Stimulated activated CD8-positive, alpha-beta memory T cell treated with anti-CD3 and anti-CD28 coated beads, Interleukin-7, amount 100 ng/mL, for 1 hour (primary cell): Measurements from ENCODE around the gene GTF3C1.
"Not testable (repeated sequence)": the region's sequence is repeated elsewhere in the genome, so short reads cannot be mapped to it uniquely, and the experiment has no call there.

Experiments used
- DNase-seq, 2 donors: peaks; one replicate each; pipeline ENCODE4 v3.0.0-alpha.2; 2020; ENCODE audit warnings: low read depth in 2 of 2

Gene GTF3C1, protein sequence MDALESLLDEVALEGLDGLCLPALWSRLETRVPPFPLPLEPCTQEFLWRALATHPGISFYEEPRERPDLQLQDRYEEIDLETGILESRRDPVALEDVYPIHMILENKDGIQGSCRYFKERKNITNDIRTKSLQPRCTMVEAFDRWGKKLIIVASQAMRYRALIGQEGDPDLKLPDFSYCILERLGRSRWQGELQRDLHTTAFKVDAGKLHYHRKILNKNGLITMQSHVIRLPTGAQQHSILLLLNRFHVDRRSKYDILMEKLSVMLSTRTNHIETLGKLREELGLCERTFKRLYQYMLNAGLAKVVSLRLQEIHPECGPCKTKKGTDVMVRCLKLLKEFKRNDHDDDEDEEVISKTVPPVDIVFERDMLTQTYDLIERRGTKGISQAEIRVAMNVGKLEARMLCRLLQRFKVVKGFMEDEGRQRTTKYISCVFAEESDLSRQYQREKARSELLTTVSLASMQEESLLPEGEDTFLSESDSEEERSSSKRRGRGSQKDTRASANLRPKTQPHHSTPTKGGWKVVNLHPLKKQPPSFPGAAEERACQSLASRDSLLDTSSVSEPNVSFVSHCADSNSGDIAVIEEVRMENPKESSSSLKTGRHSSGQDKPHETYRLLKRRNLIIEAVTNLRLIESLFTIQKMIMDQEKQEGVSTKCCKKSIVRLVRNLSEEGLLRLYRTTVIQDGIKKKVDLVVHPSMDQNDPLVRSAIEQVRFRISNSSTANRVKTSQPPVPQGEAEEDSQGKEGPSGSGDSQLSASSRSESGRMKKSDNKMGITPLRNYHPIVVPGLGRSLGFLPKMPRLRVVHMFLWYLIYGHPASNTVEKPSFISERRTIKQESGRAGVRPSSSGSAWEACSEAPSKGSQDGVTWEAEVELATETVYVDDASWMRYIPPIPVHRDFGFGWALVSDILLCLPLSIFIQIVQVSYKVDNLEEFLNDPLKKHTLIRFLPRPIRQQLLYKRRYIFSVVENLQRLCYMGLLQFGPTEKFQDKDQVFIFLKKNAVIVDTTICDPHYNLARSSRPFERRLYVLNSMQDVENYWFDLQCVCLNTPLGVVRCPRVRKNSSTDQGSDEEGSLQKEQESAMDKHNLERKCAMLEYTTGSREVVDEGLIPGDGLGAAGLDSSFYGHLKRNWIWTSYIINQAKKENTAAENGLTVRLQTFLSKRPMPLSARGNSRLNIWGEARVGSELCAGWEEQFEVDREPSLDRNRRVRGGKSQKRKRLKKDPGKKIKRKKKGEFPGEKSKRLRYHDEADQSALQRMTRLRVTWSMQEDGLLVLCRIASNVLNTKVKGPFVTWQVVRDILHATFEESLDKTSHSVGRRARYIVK (N-terminal part only)

DNA sequence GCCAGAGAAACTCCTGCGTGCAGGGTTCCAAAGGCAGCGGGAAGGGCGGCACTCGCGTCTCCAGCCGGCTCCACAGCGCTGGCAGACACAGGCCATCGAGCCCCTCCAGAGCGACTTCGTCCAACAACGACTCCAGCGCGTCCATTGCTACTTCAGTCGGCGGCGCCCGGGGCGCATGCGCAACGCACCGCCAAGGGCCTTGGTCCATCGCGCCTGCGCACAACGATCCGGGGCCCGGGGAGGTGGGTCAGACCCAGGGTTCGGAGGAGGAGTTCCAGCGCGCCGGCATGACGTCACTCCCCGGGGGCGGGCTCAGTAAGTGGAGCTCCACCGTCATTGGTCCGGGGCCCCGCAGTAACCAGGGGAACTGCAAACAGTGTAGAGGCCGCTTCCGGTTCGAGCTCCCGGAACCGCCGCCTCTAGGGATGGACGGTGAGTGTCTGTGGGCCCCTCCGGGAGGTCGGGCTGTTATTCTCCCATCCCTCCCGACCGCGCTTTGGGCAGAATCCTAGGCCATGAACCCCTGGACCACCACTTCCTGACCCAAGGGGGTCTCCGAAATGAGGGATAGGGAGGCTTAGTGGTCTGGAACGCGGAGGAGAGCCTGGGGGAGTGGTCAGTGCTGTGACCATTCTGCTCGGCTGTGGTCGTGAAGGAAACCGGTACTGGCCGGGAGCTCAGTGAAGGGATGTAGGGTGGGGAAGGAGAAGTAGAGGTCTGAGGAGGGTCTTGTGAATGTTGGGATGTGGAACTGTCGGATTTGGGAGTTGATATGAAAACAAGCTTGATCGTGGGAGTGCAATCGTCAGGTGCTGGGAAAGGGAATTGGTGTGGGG, at the start of gene GTF3C1, which contains the start of gene KATNIP:
GTF3C1 (minus strand) TSS at position 168 of the 836 bp plus-strand sequence; CDS start at position 145, 23 bp downstream.
KATNIP (plus strand) TSS at position 399 of the 836 bp plus-strand sequence; CDS start at position 426, 27 bp downstream.
- peak; percentile 100 for DNase-seq

DNA sequence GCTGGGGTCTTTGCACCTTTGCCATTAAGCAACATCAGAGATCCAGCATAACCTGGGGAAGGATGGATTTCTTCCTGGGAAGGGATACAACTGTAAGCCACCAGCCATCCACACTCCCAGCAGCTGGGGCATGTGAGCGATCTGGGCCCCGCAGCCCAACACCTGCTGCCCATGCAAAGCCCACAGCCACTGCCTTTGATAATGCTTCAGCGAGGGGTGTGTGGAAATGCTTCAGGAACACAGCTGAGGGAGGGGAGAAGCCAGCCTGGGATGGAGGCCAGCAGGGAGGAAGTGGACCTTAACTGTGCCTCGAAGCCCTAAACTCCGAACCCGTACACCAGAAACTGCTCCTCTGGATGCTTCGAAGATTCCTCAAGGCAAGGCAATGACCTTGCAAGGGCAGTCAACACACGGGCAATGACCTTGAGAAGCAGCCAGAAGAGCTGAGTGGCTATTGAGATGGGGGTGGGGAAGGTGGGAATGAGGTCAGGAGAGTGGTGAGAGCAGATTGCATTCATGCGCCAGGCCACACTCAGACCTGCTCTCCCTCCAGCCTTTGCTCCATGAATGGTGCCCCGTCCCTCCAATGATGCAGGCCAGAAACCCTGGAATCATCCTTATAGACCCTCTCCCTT, 49.3 kb upstream of the GTF3C1 start:
- DNase-seq = no peak

DNA sequence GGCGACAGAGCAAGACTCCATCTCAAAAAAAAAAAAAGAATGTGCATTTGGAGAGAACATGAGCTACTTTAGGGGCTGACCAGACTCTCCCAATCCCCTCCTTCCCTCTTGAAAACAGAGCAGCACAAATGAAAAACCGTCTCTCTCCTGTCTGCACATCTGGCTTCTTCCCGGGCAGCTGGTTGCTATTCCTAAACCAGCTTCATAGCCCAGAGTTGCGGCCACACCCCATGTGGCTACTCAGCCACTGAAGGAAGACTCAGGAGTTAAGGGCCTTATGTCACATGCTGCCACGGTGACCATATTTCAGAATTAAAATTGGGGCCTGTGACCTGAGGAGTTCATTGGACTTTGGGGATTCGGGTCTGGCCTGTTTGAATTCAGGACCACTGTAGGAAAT, 48.5 kb upstream of the GTF3C1 start:
- DNase-seq = no peak

DNA sequence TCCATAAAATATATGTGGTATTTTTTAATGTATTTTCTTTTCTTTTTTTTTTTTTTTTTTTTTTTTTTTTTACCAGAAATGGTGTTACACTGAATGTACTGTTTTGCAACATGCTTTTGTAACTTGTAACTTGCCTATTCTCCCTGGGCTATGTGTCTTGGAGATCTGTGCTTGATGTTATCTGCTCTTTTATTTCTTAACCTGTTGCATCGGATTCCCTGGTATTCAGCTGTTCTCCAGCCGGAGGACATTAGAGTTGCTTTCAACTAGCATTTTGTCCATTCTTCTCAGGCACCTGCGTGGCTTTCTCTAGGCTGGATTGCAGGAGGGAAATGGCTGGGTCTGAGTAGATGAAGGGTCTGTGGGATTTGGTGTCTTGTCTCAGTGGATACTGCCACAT, 47.6 kb upstream of the GTF3C1 start:
- no peak for DNase-seq

DNA sequence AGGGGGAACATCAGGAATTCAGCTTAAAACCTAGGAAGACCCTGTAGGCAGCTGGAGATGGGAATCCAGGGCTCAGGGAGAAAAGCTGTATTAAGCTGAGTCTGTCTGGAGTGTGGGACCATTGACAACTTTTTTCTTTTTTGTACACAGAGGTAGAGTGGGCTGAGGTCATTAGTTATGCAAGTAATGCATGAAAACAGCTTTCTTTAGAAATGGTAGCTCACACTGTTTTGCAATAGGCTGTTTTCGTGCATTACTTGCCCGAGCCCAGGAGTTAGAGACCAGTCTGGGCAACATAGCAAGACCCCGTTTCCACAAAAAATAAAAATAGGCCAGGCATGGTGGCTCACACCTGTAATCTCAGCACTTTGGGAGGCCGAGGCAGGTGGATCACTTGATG, 46.7 kb upstream of the GTF3C1 start:
- no peak for DNase-seq

DNA sequence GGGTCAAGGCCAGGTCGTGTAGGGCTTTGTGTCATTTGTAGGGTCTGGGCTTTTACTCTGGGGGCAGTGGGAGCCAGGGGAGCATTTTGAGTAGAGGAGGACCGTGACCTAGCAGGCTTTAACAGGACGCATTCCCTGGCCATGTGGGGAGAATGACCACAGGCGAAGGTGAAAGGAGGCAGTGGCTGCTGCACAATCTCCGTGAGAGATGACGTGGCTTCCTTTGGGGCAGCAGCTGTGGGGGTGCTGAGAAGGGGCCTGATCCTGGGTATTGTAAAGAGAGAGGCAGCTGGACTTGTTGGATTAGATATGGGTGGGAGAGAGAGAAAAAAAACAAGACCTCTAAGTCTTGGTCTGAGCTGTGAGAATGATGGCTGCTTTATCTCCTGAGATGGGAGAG, 46.3 kb upstream of the GTF3C1 start:
- DNase-seq = no peak

DNA sequence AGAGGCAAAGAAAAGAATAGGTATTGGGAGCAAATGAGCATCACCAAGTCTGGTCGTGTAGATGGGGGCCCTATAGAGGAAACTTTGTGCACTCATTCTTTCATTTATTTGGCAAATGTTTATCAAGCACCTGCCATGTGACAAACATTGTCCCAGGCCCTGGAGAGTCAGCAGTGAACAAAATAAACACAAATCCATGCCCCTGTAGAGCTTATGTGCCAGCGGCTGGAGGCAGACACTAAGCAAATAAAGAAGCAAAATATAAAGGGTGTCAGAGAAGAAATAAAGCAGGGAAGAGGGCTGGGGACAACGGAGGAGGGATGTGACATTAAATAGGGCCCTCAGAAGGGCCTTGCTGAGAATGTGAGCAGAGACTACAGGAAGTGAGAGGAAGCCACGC, 45.8 kb upstream of the GTF3C1 start:
- no peak for DNase-seq

DNA sequence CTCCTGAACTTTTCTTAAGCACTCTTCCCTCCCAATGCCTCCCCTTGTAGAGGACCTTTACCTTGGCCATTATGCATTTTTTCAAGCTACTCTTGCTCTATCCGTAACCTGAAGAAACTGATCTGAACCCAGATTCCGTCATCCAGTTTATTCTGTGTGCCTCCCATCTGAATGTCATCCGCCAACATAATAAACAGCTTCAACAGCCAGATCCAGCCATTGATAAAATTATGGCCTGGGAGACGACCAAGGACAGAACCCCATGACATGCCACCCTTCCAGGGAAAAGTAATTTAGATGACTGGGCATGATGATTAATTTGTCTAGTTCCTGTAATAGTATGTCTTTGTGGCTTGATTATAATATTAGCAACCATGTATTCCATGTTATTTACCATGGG, 42.1 kb upstream of the GTF3C1 start:
- no peak for DNase-seq

DNA sequence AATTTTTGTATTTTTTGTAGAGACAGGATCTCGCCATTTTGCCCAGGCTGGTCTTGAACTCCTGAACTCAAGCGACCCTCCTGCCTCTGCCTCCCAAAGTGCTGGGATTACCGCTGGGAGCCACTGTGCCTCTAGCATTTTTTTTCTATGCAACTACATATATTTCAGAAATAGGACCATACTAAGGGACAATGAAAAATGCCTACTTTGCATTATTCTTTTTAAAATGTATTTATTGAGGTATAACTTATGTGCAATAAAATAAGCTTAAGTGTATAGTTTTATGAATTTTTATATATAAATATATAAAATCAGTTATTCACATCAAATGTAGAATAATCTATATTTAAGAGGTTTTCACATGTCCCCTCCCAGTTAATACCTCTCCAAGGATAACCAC, 38.3 kb upstream of the GTF3C1 start:
- DNase-seq = no peak

DNA sequence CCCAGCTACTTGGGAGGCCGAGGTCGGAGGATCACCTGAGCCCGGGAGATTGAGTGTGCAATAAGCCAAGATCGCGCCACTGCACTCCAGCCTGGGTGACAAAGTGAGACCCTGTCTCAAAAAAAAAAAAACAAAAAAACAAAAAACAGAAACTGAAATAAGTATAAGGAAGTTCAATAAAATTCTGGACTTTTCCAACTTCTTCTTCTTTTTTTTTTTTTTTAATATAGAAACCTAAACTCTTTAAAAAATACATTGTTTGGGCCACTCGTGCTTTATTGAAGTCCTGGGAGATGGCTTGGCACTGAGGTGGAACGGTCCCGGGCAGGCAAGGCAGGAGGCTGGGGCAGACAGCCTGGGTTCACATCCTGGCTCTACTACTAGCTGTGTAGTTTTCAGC, 37.0 kb upstream of the GTF3C1 start:
- no peak for DNase-seq

DNA sequence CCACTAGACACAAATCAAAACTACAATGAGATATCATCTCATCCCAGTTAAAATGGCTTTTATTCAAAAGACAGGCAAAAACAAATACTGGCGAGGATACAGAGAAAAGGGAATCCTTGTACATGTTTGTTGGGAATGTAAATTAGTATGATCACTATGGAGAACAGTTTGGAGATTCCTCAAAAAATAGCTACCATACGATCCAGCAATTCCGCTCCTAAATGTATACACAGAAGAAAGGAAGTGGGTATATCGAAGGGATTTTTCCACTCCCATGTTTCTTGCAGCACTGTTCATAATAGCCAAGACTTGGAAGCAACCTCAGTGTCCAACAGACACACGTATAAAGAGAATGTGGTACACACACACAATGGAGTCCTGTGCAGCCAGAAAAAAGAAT, 35.5 kb upstream of the GTF3C1 start:
- DNase-seq = no peak

DNA sequence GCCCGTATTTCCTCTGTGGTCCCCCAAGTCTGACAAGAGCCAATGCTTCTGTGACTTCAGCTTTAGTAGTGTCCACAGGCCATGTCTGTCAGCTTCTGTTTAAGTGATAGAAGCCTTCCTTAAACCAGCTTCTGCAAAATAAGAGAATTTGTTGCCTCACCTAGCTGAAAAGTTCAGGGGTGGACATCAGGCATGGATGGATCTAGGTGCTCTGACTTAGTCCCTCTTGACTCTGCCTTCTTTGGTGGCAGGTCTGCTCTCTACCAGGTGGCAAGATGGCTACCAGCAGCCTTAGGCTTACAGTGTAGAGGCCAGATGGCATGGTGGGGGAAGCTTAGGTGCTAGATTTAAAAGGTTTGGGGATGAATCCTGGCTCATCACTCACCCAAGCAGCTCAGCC, 33.9 kb upstream of the GTF3C1 start:
- DNase-seq = no peak

DNA sequence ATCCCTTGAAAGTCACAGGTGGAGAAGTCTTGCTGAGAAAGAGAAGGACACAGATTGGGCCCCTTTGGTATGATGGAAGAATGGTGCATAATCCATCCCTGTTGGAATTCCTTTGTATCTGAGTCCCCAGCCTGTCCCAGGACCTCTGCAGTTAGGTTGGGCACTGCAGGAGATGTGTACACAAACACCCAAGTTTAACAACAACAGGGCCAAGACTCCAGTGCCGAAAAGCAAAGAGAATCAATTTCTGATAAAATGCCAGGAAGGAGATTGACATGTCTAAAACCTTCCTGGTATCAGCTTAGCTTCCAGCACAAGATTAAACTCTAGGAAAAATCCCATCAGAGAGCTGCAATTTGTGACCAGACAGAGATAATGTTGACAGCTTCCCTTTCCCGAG, 33.2 kb upstream of the GTF3C1 start:
- no peak for DNase-seq

DNA sequence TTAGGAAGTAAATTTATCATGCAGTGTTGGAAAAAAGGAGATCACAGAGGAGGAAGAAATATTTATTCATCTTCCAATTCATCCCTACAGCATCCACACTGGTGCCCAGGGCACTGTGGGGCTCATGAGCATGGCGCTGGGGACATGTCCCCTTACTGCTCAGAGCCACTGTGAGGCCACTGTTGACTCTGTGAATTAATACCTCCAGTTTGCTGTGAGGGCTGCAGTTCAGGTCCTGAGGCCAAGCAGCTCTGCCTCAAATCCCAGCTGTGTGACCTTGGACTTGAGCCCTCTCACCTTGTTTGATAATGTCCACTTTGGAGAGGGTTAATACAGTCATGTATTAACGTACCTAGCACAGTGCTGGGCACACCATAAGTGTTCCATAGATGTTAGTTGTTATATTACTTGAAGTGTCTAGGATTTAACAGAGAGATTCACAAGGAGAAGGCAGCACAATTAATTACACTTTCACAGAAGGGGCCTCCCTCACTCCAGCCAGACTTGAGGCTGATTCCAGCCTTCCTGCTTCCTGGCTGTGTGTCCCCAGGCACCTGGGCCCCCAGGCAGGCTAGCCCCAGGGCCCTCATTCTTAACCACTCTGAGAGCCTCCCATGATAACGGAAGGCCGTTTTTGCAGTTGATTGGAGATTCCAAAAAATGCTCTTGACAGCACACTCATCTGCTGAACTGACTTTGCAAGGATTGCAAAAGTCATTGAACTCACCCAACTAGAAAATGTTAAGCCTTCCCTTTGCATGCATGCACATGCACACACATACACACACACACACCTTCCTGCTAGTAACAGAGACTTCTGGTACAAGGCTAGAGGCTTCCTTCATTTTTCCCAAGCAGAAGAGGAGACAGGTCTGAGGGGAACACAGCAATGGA, 29.6 kb upstream of the GTF3C1 start:
- DNase-seq = no peak

DNA sequence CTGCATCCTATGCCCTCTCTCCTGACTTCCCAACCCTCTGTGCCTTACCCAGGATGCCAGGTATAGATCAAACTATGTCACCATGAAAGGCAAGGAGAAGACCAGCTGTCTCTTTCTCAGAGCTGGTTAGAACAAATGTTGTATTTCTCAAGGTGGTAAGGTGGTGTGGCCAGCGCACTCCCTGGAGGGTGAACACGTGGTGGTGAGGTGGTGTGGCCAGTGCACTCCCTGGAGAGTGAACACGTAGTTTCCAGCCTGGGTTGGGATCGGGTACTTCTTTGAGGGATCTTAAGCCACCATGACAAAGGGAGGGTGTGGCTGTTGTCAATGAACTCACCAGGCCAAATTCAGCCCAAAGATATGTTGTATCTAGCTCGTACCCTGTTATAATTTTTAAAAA, 27.0 kb upstream of the GTF3C1 start:
- DNase-seq = no peak

DNA sequence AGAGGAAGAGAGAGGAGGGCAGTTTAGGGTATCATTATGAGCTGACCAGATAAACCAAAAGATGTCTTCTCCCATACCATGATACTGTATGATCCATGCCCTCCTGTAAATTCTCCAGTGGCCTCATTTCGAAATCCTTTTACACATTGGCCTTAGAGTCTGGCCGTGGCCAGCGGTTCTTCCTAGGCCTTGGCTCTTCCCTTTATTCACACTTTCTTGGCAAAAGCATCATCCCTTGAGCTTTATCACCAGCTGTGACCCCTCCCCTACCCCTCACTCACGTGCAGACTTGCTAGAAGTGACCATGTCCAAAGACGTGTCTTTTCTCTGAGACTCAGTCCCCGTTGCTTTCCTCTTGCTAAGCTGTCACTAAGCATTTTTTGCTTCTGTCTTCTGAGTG, 23.0 kb upstream of the GTF3C1 start:
- no peak for DNase-seq

DNA sequence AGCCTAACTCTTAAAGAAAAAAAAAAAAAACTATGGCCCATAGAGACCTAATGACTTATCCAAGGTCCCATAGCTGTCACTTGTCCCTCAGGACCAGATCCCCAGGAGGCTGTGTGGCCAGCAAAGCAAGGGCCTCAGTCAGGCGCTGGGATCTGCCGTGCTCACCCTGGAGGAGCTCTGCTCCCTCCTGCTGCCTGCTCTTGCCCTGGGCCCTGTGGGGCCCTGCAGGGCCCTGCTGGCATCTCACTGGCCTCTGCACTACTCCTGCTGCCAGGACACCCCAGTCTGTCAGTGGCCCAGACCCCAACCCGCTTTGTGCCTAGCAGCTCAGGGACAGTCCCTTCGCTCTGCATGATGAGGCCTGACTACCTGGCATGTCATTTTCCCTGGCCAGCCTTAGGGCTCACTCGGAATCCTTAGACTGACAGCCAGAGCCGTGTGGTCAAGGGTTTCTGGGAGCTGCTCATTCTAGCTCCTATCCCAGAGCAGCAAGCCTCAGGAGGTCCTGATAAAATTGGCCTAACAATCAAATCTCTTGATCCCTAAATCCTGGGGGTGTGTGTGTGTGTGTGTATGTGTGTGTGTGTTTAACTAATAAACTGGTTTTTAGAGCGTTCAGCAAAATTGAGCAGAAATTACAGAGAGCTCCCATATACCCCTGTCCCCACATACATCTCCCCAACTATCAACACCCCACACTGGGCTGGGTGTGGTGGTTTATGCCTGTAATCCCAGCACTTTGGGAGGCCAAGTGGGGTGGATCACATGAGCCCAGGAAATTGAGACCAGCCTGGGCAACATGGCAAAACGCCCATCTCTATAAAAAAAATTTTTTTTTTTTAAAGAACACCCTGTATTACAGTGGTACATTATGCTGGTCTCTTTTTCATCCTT, 22.0 kb upstream of the GTF3C1 start:
- no peak for DNase-seq

DNA sequence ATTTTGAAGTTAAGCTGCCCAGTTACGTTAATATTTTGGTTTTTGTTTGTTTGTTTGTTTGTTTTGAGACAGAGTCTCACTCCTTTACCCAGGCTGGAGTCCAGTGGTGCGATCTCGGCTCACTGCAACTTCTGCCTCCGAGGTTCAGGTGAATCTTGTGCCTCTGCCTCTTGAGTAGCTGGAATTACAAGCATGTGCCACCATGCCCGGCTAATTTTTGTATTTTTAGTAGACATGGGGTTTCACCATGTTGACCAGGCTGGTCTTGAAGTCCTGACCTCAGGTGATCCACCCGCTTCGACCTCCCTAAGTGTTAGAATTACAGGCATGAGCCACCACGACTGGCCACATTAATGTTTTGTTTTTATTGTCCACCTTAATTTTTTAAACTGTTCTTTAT, 21.3 kb upstream of the GTF3C1 start:
- DNase-seq = not testable (repeated sequence)
